Prostate gland (tissue), 2 donors: Measurements from ENCODE around the gene ZNF195.
"Not testable (repeated sequence)": the region's sequence is repeated elsewhere in the genome, so short reads cannot be mapped to it uniquely, and the experiment has no call there.

Experiments
- POLR2A ChIP-seq: fragments of 450-650 bp; IDR thresholded peaks from one replicate; pipeline ENCODE4 v1.6.1; 2016; ENCODE audit warnings: antibody characterized with exemption, mild to moderate bottlenecking
- TF ChIP-seq, protein P1 (sequence below), 4 experiments: fragments of 200-600 bp in 2 of 4; fragments of 450-650 bp in 2 of 4; sonication (generic) in 2 of 4; IDR thresholded peaks; 1 replicate in 3 of 4; 2 replicates in 1 of 4; pipeline ENCODE4 v1.5.1; 2016 to 2019; ENCODE audit warnings: antibody characterized with exemption in 4 of 4, mild to moderate bottlenecking in 2 of 4, moderate library complexity in 2 of 4

DNA sequence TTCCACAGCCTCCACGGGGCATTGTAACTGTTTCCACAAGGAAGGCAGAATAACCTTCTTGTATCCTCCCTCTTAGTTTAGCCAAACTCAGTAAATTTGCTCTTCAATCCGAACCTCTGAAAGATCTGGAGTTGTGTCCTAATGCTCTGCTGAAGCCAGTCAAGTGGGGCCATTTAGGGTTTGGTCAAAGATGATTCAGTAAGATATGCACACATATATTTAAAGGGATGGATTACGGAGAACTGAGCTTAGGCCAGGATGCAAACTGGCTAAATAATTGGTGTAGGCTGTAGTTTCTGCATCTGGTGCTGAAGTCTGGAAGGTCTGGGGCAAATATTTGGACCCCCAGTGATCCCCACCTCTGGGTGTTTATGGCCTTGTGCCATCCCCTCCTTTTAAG, 47.9 kb downstream of the ZNF195 start:
- TF ChIP-seq, protein P1, sequence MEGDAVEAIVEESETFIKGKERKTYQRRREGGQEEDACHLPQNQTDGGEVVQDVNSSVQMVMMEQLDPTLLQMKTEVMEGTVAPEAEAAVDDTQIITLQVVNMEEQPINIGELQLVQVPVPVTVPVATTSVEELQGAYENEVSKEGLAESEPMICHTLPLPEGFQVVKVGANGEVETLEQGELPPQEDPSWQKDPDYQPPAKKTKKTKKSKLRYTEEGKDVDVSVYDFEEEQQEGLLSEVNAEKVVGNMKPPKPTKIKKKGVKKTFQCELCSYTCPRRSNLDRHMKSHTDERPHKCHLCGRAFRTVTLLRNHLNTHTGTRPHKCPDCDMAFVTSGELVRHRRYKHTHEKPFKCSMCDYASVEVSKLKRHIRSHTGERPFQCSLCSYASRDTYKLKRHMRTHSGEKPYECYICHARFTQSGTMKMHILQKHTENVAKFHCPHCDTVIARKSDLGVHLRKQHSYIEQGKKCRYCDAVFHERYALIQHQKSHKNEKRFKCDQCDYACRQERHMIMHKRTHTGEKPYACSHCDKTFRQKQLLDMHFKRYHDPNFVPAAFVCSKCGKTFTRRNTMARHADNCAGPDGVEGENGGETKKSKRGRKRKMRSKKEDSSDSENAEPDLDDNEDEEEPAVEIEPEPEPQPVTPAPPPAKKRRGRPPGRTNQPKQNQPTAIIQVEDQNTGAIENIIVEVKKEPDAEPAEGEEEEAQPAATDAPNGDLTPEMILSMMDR (IDR thresholded peaks at IDR 0.05) = not testable (repeated sequence)
- TF ChIP-seq POLR2A = not testable (repeated sequence)
